ENCODE data around the gene ZKSCAN3.

GRCh38 chr6:28353356-28353755 lies 3.6 kb downstream of the ZKSCAN3 start:
- TF ChIP-seq EZH2 (IDR thresholded peaks at IDR 0.05; ENCODE audit: borderline replicate concordance, insufficient read depth, low read depth, low read length, poor library complexity, severe bottlenecking) (no peak), CTCF (IDR thresholded peaks at IDR 0.05) (no peak)

Measured in B cell (primary cell).